ENCODE measurements around the gene PYHIN1.

DNA sequence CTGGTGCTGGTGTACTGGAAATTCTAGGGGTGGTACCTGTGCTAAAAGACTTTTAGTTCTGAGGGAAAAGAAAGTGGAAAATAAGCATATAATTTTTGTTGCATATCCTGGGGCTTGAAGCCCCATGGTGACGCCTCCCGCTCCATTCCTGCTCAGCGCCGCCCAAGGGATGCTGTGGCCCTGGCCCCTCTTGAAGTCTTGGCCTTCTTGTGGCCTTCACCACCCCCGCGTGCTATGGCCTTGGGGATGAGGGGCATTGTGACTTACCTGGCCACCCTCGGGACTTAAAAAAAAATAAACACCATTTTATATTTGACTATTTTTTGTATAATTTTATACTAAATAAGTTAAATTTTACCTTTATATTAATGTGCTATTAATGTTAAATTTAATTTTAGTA, 93.7 kb downstream of the PYHIN1 start:
- TF ChIP-seq, protein P1, sequence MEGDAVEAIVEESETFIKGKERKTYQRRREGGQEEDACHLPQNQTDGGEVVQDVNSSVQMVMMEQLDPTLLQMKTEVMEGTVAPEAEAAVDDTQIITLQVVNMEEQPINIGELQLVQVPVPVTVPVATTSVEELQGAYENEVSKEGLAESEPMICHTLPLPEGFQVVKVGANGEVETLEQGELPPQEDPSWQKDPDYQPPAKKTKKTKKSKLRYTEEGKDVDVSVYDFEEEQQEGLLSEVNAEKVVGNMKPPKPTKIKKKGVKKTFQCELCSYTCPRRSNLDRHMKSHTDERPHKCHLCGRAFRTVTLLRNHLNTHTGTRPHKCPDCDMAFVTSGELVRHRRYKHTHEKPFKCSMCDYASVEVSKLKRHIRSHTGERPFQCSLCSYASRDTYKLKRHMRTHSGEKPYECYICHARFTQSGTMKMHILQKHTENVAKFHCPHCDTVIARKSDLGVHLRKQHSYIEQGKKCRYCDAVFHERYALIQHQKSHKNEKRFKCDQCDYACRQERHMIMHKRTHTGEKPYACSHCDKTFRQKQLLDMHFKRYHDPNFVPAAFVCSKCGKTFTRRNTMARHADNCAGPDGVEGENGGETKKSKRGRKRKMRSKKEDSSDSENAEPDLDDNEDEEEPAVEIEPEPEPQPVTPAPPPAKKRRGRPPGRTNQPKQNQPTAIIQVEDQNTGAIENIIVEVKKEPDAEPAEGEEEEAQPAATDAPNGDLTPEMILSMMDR (IDR thresholded peaks at IDR 0.05) = no peak
- TF ChIP-seq EP300 (IDR thresholded peaks at IDR 0.05) = no peak
- no peak for TF ChIP-seq POLR2A (IDR thresholded peaks at IDR 0.05)

All from gastroesophageal sphincter (tissue), 3 donors.